Activated CD4-positive, alpha-beta T cell treated with anti-CD3 and anti-CD28 coated beads, Interleukin-2, amount 50 U/mL, for 24 hours (primary cell): ENCODE data around the gene ITGA5.
A peak's percentile ranks its signal among the peaks of the same experiment; 100 is the strongest.
"Not testable (repeated sequence)": the region's sequence is repeated elsewhere in the genome, so short reads cannot be mapped to it uniquely, and the experiment has no call there.

Experiments
- DNase-seq, 2 donors: peaks; one replicate each; pipeline ENCODE4 v3.0.0-alpha.2; 2020; ENCODE audit warnings: low read depth in 1 of 2, low spot score in 1 of 2

The ITGA5 gene

GRCh38 chr12:54354271-54354670 lies 64.8 kb downstream of the ITGA5 start:
- DNase-seq: not testable (repeated sequence)

GRCh38 chr12:54352891-54353874 lies 65.9 kb downstream of the ITGA5 start:
- no peak for DNase-seq

- DNase-seq: peak; percentile 11 to 26
Measured at GRCh38 chr12:54352022-54352531, 67.0 kb downstream of the ITGA5 start.

DNA sequence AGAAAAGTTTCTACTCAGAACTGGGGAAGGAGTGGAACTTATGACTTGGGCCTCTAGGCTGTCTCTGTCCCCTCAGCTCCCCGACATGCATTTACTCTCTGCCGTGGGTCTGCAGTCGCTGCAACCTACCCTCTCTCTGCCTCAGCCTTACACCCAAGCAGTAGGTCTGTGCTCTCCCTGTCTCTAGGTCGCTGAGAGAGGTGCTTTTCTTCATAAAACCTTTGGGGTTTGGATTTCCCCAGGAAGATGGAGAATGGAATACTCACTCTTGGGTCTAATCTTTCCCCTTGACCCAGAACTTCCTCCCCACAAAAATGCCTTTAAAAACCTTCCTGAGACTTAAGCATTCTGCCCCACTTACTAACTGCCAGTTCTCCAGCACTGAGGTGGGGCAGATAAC lies 67.7 kb downstream of the ITGA5 start:
- no peak for DNase-seq

DNA sequence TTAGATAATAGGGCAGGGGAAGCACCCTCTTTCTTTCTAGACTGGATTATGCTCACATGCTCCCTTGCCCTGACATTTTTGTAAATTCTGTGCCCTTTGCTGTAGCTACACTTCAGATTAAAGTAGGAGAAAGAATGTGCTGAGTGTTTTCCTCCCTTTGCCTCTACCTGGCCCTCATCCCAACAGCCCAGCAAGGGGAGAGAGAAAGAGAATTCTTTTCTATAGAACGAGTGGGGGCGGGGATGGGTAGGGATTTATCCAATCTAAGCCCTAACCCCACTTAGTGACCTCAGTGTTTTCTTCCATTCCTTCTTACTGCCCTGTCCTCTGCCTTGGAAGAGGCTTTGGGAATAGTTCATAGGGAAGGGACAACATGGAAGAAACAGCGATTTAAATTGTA lies 68.3 kb downstream of the ITGA5 start:
- no peak for DNase-seq

DNA sequence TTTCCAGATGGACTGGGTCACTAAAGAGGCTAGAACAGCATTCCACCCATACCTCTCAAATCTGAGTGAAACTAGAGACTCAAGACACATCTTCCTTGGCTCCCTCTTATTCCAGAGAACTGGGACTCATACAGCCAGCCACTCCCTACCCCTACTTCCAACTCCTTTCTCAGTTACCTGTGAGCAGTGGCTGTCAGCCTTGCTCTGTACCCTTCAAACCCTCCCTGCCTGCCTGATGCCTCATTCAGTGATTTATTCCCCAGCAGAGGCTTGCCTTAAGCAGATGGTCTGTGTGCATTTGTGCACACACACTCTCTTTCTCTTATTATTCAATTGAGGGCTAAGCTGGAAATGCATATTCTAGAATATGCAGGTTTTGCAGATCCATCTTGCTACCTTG lies 69.4 kb downstream of the ITGA5 start:
- DNase-seq: no peak

- DNase-seq: no peak
Measured at GRCh38 chr12:54349036-54349435, 70.0 kb downstream of the ITGA5 start.
